ENCODE data around the gene ETV5.

ETV5 gene

DNA sequence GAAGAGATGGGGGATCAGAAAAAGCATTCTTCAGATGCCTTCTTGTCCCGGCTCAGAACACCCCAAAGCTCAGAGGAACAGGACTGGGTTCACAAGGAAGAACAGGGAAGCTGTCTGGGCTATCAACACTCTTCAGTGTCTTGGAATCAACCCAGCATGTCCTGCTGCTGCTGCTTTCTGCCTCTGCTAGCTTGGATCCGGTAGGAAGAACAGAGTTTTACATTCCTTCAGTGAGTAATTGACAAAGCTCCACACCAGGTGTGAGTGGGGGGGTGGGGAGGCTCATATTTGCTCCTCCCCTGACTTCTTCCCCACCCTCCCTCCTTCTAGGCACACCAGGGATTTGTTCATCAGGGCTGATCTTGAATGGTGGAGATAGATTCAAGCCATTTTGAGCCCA, 13.1 kb upstream of the ETV5 start:
- DNase-seq = no peak

DNA sequence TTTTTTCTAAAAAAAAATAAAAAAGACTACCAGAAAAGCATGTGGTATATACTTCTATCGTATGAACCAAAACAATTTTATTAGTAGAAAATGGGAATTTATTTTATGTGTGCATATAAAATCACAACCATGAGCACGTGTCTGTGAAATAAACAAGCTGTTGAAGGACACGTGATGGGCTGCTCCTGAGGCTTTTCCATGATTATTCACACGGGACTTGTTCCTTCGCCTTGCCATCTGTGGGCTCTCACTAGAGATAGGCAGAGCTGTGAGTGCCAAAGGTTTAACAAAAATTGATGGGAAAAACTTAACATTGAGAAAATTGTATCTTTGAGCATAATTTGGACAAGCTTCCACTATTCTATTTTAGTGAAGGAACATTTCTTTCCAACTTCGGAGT, 12.4 kb upstream of the ETV5 start:
- no peak for DNase-seq

DNA sequence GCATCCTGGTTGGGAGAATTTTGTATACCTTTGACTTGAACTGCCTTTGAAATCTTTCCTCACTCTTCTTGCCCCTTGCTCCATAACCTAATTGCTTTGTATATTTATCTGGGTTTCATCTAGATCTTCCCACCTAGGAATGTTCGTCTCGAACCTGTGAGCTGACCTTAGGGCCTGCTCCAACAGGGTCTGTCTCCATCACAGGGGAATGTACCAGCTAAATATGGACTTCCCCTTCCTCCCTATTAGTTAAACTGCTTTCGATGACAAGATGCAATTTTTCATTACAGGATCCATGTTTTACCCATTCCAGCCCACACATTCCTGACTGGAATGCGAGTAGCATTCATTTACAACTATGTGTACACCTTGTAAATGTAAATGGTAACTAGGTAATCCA, 10.6 kb upstream of the ETV5 start:
- no peak for DNase-seq

DNA sequence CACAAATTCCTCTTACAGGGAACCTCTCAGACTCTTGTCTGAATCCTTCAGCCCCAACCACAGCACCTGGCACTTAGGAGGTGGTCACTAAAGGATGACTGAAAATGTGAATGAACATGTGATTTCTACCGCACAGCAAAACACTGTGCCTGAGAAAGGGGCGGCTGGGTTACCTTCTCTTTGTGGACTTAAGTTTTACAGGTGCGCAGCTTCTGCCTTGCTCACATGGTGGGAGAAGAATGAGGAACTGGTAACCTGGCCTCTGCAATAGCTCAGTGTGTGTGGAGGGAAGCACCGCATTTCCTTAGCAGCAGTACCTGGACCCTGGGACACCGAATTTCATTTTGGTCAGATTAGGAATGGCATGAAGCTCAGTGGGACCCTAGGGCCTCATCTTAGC, 9.8 kb upstream of the ETV5 start:
- DNase-seq = no peak

DNA sequence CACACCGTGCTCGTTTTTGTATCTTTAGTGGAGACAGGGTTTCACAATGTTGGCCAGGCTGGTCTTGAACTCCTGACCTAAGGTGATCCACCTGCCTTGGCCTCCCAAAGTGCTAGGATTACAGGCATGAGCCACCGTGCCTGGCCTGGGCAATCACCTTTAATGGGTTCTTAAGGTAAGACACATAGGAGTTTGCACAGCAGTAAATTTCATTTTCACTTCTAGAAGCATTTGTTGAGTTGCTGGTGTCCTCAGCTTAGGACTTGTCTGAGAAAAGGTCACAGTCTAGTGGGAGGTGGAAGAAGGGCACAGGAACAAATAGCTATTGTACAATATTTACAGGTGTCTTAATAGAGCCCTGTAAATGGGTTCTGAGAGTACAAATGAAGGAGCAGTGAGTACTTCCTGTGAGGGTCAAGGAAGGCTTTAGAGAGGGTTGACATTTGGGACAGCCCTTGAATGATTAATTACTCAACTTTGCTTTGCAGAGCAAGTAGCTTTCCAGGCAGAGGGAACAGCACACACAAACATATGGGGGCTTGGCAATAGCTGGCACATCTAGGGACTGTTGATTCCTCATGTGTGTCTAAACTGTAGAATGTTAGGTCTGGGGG, 8.7 kb upstream of the ETV5 start:
- DNase-seq = no peak

DNA sequence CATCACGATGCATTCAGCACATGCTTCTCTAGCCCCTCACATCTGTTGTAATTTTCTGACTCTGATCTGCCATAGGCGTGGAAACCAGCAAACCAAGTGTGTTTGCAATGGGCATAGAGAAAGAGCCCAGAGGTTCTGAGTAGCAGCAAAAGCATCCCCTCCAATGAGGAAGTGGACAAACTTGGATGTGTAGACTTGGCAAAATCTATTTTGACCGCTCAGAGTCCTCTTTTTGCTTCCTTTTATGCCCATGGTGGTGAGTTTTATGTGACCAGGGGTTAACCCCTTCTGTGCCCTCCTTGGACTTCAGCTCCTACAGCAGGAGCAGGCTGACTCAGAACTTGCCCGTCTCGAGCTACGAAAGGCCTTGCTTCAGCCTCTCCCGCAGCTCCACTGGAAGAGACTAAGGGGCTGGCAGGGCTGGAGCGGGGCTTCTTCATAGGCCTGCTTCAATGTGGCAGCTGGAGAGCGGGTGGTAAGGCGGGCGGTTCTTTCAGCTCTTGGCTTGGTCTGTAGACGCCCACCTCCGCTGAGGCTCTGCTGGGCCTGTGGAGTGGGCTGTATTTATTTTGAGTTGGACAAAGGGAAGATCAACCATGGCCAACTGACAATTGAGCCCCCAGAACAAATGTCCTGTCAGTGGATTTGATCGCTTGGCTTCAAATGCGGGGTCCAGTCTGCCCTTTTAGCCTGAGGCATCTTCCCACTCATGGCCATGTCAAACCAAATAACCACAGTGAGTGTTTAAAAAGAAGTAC, 6.5 kb upstream of the ETV5 start:
- DNase-seq = no peak

DNA sequence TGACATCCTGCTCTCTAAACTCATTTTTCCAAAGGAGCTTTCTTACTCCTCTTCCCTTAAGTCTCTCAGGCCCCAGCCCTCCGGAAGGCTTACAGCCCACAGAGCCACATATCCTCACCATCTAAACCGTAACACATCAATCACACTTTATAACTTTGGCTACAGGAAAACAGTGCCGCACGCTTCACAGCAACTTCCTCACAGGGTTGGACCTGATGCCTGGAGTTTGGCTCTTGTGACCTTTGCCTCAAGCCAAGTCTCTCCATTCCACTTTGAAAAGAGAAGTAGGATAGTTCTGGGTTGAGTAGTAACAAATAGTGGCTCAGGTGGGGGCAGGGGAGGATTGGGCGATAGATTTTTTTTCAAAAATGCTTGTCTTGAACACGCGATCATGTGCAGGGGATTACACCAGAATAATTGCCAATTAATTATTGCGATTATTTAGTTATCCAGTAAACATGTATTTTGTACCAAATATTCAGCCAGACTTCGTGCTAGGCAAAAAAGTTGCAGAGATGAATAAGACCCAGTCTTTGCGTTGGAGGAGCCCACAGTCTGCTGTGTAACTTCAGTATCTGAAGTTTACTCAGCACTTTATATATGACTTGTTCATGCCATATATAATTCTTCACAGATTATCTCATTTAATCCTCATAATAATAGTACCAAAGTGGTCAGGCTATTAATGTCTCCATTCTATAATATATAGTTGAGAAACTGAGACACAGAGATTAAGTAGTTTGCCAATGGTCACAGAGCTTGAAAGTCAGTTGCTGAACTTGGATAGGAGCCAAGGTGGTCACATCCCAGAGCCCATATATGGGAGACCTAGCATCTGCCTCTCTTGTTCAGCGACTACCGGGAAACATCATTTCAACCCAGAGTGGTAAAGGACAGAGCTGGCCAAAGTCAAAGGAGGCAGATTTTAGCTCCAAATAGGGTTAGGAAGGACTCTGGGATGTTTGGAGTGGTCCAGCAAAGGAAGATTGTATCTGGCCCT, 2.4 kb upstream of the ETV5 start:
- no peak for DNase-seq

DNA sequence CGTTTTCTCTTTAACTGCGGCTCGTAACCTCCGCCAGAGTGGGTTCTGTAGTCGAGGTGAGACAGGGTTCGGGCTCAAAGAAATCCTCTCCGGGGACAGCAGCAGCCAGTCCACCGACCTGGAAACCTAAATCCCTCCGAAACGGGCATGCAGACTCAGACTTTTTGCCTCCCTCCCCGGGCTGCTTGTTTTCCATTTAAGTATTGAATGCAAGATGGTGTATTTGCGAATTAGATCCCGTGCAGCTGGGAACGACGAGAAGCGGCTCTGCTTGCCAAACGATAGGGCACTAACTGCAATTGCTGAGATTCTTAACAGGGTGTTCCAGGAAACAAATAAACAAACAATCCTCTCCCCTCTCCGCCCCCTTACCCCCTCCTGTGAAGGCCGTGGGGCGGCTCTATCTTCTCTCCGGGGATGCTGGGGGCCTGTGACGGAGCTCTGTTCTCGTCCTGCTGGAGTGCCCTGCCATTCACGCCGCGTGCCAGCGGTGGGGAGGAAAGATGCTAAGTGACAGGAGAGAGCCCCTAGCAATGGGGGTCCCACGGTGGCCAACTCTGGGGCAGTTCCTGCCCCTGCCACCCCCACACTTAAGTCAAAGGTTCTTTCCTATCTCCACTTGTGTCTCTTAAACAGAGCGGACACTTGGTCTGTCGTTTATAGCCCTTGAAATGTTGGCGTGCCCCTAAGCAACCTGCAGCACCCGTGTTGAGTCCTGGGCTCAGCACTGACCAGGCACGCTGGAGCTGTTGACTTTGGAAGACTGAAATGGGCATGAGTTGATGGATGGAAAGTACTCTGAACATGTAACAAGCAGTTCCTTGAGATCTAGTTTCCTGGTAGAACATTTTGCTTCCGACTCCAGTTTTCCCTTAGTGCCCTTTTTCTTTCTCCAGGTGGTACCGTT, 1.3 kb upstream of the ETV5 start:
- no peak for DNase-seq

DNA sequence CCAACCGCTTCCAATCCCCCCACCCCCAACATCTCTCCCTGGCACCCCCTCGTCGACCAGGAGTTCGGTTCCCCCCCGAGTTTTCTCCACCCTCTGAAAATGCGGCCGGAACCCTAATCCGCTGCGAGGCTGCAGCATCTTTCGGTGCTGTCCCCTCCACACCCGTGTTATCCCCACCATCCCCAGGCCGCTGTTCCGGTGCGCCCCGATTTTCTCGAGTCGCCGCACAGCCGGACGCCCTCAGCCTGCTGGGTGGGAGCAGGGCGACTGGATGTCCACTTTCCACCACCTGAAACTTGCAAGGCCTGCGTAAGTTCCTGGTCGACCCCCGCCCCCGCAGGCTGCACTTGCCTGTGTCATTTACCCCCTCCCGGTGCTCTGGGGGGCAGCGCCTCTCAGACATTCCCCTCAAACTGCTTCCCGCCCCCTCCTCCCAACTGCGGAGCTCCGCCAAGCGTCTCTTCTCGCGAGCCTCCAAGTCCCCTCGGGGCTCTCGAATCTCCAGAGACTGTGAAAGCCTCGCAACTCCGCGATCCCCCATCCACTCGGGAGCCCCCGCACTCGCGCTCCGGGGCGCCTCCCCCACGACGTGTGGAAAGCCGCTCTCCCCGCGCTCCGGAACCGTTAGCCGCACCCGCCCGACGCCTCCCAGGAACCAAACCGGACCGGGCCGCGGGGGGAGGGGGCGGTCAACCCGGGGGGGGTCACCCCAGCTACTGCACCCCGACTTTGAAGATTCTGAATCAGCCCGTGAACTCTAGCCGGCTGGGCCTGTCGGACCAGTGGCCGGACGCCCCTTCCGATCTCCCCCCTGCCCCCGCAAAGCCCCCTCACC, 566 bp downstream of the ETV5 start:
- peak; percentile 14 for DNase-seq

DNA sequence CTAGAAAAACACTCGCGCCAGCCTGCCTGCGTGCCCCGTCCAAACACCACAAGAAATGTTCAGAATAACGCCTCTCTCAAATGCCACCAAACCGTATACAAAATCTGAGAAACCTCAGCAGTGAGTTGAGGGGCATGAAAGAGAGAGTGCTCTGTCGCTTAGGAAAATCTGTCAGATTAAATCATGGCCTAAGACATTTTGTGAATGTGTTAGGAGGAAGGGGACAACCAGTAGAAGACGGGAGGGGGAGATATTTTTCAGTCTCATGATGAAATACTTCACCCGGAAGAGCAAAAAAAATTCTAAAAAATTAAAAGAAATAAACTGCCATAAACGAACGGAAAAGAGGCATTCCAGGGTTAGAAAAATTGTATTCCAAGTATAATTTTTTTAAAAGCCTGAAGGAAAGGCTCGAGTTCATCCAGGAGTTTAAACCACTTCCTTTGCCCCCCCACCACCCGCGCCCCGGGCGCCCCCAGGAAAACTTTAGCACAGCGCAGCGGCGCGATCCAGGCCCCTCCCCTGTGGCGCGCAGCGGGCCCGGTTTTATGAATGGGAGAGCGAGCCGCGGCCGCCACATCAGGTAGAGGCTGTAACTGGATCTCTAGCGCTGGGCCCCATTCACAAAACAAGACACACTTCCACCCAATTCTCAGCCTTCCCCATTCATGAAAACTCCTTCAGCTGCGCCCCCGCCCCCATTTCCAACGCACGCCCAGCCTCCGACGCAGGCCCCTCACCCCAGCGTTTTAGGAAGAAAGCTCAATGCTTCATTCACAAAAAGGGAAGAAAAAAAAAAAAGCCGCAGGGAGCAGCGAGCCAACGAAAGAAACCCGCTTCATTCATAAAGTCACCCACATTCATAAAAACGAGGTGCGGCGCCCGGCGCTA, 1.4 kb downstream of the ETV5 start:
- DNase-seq = peak; percentile 65

DNA sequence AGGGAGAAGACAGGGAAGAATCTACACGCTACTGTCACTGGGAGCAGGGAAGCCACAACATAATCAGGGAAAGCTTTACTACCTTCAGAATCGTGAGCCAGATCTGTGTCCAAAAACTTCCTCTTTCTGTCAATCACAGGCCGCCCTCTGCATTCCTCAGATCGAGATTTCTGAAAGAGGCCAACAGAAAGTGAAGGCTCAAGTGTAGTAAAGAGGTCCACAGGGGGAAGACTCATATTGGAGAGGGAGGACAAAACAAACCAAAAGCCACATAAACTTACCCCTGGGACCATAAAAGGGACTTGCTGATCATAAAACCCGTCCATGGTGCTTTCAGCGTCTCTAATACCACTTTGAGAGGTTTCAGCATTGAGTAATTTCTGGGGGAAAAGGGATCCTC, 3.3 kb downstream of the ETV5 start:
- DNase-seq = no peak

DNA sequence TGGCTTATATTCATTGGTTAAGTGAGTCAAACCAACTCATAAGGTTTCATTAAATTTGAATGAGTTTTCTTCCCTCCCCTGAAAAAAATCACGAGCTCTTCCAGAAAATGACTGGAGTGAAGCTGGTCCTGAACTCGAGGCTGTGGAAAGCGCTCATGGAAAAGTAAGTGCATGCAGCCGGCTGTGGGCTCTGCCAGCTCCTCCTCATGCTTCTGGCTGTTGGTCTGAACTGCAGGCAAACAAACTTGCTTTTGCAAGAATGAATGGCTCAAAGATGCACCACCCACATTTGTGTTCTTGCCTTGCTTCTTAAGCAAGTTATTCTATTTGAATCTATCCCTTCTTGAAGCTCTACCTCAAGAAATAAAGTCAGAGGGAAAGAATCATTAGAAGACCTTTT, 6.2 kb downstream of the ETV5 start:
- no peak for DNase-seq

DNA sequence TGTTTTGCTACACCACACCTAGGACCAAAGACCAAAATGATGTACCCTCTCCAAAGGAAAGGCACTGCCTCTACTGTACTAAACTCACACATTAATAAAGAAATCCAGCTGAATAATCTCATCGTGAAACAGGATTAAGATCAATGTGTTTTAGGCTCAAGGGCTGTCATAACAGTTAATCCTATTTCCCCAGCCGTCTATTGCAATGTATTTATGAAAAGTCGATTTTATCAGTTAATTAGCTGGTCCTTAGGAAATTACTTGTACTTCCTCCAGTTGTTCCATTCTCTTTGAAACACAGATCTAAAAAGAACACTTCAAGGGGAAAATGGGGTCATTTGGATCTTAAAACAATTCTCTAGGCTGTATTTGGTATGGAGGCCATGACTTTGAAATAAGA, 8.5 kb downstream of the ETV5 start:
- DNase-seq = no peak

DNA sequence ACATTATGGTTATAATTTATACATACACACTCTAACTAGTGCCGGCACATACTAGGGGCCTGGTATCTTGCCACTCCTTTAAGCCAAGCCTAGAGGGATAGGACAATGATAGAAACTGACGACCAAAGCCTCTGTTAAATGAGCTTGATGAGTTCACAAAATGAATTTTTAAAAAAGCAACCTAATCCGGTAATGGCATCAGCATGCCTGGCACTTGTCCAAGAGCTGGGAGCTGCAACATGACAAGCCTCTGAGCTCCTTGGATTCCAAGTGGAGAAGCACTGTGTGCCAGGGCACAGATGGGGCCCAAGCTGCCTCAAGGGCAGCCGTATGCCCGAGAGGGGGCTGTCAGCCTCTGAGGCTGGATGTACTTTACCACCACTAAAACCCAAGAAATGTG, 9.7 kb downstream of the ETV5 start:
- DNase-seq = no peak

DNA sequence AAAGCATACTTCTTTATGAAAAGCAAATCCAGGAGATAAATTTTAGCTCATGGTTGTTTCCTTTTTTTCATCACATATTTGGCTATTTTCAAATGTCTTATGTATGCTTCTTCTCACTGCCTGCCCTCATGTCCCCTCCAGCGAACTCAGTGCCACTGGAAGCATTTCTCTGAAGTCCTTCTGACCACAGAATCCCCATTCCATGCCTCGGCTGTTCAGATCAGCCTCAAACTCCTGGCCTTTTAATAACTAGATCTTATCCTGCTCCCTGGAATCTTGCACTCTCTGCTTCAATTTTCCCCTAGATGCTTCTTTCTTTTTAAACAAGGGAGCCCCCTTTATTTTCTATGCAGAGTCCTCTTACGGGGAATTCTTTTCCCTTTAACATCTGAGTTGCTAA, 10.1 kb downstream of the ETV5 start:
- DNase-seq = no peak

DNA sequence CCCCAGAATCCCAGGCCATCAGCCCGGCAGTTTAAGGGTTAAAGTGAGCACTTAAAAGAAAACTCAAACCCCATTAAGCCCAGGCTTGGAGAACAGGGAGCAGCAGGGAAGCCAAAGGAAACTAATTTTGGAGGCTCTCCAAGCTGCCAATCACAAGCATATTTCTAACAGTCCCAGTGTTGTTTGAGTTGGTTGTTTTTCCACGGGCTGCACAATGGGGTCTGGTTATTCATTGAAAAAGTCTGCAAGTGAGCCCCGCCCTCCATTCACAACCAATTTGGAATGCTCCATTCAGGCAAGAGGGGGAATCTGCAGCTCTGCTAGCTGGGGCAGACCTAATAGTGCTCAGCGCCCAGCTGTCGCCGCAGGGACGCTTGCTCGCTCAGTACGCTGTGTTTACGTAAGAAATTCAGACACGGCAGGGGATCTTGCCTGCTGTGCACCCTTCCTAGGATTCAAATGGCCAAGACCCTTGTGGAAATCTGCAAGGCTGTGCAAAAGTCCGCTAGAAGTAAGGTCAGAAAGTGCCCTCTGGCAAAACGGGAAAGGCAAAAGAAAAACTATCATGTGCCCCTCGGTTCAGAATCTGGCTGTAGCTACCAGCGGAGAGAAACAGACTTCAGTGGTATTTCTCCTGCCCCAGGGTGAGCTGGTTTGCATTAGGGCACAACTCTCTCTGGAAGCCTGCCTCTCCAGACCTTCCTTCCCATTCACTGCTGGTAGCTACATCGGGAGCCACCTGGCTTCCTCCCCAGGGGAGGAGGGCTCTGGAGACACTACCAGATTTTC, 11.0 kb downstream of the ETV5 start:
- peak; percentile 86 for DNase-seq

DNA sequence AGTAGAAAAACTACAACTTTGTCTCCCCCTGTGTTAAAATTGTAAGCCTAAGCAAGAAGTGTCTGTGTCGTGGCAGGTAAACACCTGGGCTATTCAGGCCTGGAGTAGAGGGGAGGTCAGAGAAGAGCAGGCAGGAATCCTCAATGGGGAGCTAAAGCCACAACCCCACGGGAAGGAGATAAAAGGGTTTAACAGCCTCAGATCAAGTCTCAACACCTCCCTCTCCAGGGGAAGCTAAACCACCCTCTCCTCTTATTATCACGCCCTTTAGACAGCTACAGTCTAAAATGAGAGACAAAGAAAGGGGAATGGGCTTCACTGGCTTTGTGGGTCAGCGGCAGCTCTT, 11.6 kb downstream of the ETV5 start:
- DNase-seq = no peak

DNA sequence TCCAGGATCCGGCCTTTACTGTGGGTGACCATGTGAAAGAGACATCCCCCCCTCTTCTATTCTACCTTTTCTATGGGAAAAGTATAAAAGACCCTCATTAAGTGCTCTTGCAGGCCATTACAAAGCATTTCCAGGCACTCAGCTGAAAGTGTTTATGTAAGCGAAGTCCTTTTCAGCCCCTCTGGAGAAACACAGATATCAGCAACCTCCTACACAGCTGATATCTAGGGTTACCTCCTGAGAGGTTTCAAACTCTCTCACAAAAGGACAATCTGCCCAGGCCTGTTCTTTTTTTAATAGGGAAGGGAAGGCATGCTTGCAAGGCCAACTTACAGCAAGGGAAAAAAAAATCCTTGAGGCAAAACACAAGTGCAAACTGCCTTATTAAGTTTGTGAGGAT, 12.6 kb downstream of the ETV5 start:
- DNase-seq = no peak

DNA sequence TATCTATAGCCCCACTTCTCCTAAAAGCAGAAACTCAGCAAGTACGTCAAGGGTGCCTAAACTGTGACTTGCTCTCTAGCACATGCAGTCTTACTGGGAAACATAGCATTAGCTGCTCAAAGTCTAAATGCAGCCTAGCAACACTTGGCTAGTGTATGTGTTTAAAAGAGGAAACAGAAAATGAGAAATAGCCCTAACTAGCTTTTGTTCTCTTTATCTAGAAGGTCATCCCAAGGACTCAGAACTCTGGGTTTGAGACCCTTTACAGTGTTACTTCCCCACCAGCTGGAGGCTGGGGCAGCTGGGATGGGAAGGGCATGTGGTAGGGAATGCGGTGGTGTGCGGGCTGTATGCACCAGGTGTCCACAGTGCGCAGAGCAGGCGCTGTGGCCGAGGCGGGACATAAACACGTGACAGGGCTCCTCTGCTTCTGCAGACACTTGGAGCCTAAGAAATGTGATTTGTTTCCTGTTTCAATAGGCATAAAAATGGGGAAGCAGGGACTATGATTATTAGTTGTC, 13.3 kb downstream of the ETV5 start:
- no peak for DNase-seq

All from NCI-H774 (cell line).